B cell (primary cell): ENCODE measurements around the gene ARHGAP6. TPM values are rescaled to one million over a fixed set of nuclear protein-coding genes. Genes with fewer than 3 reads are reported as not detected.

ENCODE experiments used
- ATAC-seq: fragments of 200-7000 bp; cut with Tn5 transposase; one replicate; pipeline ENCODE4 v1.10.0; 2021; ENCODE audit warnings: low read depth, mild to moderate bottlenecking, moderate number of reproducible peaks, moderate library complexity
- CTCF ChIA-PET: fragments of 350-600 bp; sonication (Branson Sonifier 250); formaldehyde crosslinking; loops from one replicate; lab custom pipeline; 2021; ENCODE audit warnings: antibody characterized with exemption, inconsistent platforms; lab: Charles Lee
- POLR2A ChIA-PET: fragments of 350-600 bp; sonication (Branson Sonifier 250); formaldehyde crosslinking; loops from one replicate; lab custom pipeline; 2021; ENCODE audit warnings: antibody characterized with exemption; lab: Charles Lee
- DNase-seq: peaks from one replicate; pipeline ENCODE4 v3.0.0; 2013
- H2AFZ ChIP-seq: 2 replicates; pipeline ENCODE4 v1.6.1; 2012; ENCODE audit warnings: mild to moderate bottlenecking, low read depth, low read length; ENCODE audit not compliant: insufficient read depth, poor library complexity, severe bottlenecking
- H3K27ac ChIP-seq, 2 donors: 1 replicate in 1 of 2; 2 replicates in 1 of 2; pipeline ENCODE4 v1.5.1; 2012 to 2013; ENCODE audit warnings: low read length in 2 of 2, mild to moderate bottlenecking in 2 of 2, moderate library complexity in 1 of 2
- H3K27me3 ChIP-seq, 4 experiments: fragments of 200-600 bp in 1 of 4; sonication (generic) in 1 of 4; replicated peaks in 1 of 4; 1 replicate in 2 of 4; 2 replicates in 2 of 4; pipeline versions ENCODE4 v1.6.1 to v1.7.0; 2013 to 2016; ENCODE audit warnings: low read length in 3 of 4, mild to moderate bottlenecking in 2 of 4, mixed read lengths in 1 of 4, moderate library complexity in 1 of 4; ENCODE audit not compliant: insufficient read depth in 4 of 4, control insufficient read depth in 3 of 4; ENCODE audit errors: control extremely low read depth in 1 of 4
- H3K36me3 ChIP-seq, 2 experiments: replicated peaks in 1 of 2; 1 replicate in 1 of 2; 2 replicates in 1 of 2; pipeline versions ENCODE4 v1.6.1 to v1.7.1; 2013; ENCODE audit warnings: low read length in 1 of 2; ENCODE audit not compliant: insufficient read depth in 2 of 2, control insufficient read depth in 1 of 2; ENCODE audit errors: control extremely low read depth in 1 of 2, extremely low read depth in 1 of 2
- H3K4me1 ChIP-seq, 2 donors: fragments of 200-600 bp in 1 of 2; sonication (generic) in 1 of 2; 1 replicate in 1 of 2; 2 replicates in 1 of 2; pipeline versions ENCODE4 v1.5.1 to v1.6.1; 2013 to 2017; ENCODE audit warnings: low read length in 2 of 2; ENCODE audit not compliant: control insufficient read depth in 2 of 2, insufficient read depth in 2 of 2
- H3K4me2 ChIP-seq: replicated peaks from 2 replicates; pipeline ENCODE3; 2012; ENCODE audit warnings: mild to moderate bottlenecking, low read depth, low read length; ENCODE audit not compliant: poor library complexity, severe bottlenecking
- H3K4me3 ChIP-seq, 5 experiments: fragments of 200-600 bp in 1 of 5; sonication (generic) in 1 of 5; 1 replicate in 3 of 5; 2 replicates in 2 of 5; pipeline versions ENCODE4 v1.5.1 to v1.7.0; 2011 to 2016; ENCODE audit warnings: low read length in 4 of 5, mild to moderate bottlenecking in 4 of 5, low read depth in 2 of 5, control low read depth in 1 of 5, moderate library complexity in 1 of 5; ENCODE audit not compliant: insufficient read depth in 1 of 5; ENCODE audit errors: control extremely low read depth in 1 of 5, extremely low read depth in 1 of 5
- H3K79me2 ChIP-seq: fragments of 200-600 bp; sonication (generic); one replicate; pipeline ENCODE4 v1.6.0; 2016; ENCODE audit warnings: low read length; ENCODE audit not compliant: control insufficient read depth, insufficient read depth
- H3K9ac ChIP-seq: fragments of 200-600 bp; sonication (generic); 2 replicates; pipeline ENCODE4 v1.6.1; 2017; ENCODE audit warnings: mild to moderate bottlenecking, low read length, moderate library complexity
- H3K9me3 ChIP-seq, 3 donors: one replicate each; pipeline versions ENCODE4 v1.6.1 to v1.7.1; 2013; ENCODE audit warnings: low read length in 2 of 3; ENCODE audit not compliant: control insufficient read depth in 2 of 3, insufficient read depth in 1 of 3; ENCODE audit errors: control extremely low read depth in 1 of 3
- H4K20me1 ChIP-seq: 2 replicates; pipeline ENCODE4 v1.6.0; 2012; ENCODE audit warnings: mild to moderate bottlenecking, low read length; ENCODE audit not compliant: insufficient read depth, control insufficient read depth, poor library complexity, severe bottlenecking
- H3K27ac Mint-ChIP-seq: one replicate; pipeline ENCODE4 v1.8.0; 2021; ENCODE audit warnings: mixed read lengths
- H3K27me3 Mint-ChIP-seq: one replicate; pipeline ENCODE4 v1.8.0; 2021; ENCODE audit warnings: mixed read lengths
- H3K4me1 Mint-ChIP-seq: one replicate; pipeline ENCODE4 v1.8.0; 2021; ENCODE audit warnings: mixed read lengths
- H3K4me3 Mint-ChIP-seq: one replicate; pipeline ENCODE4 v1.8.0; 2021; ENCODE audit warnings: mixed read lengths
- H3K9me3 Mint-ChIP-seq: one replicate; pipeline ENCODE4 v1.8.0; 2022; ENCODE audit warnings: mixed read lengths; ENCODE audit not compliant: insufficient read depth
- EZH2 ChIP-seq: IDR thresholded peaks from 2 replicates; pipeline ENCODE4 v1.6.1; 2012; ENCODE audit warnings: borderline replicate concordance, low read depth, mild to moderate bottlenecking, moderate library complexity, low read length; ENCODE audit not compliant: insufficient read depth, poor library complexity, severe bottlenecking
- WGBS: methylation state at CpG from one replicate; pipeline ENCODE4 v1.1.5; 2013; ENCODE audit warnings: missing lambda C conversion rate; ENCODE audit not compliant: insufficient coverage; 5-methylcytosine and 5-hydroxymethylcytosine counted together
- intact Hi-C: fragments of 100-400 bp; cut with micrococcal nuclease; formaldehyde crosslinking; loops from one replicate; pipeline ENCODE4 v1.10.0; 2022
- polyA plus RNA-seq: library from polyadenylated mRNA; depleted of rRNA; stranded (reverse); fragments of >200 nt; gene quantifications from 2 replicates; pipeline ENCODE4 v1.2.3, GENCODE V29; 2012
- total RNA-seq, 2 donors: library from RNA; stranded (reverse); fragments of 120-200 nt in 1 of 2; gene quantifications; 1 replicate in 1 of 2; 2 replicates in 1 of 2; pipeline versions ENCODE4 v1.2.3 to v1.2.4, GENCODE V29; 2013 to 2022
- TF ChIP-seq, protein P1 (sequence below): fragments of 200-600 bp; IDR thresholded peaks from one replicate; pipeline ENCODE4 v1.8.0; 2022; ENCODE audit warnings: antibody characterized with exemption, mild to moderate bottlenecking

The ARHGAP6 gene
- total and polyA plus RNA-seq, 2 donors (not counting 1 experiment from before 2014, with no cell fraction given): 1.6 to 2.6 TPM

DNA sequence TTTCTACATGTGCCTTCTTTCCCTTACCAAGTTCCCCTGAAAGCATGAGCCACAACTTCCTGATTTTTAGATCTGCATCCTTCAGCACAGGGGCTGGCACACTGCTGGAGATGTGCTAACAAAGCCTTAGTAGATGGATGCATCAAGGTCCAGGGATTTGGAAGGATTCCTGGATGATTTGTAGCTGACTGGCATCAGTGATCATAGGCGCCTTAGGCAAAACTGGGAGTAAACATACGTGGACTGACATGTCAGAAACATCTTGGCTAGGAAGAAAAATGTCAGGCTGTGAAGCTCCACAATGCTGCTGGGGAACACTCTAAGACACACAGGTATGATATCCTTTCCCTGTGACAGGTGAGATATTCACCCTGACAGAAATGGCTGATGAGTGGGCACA, 216.1 kb downstream of the ARHGAP6 start:
- no peak for ATAC-seq
- no peak overlapping the region for H3K9ac ChIP-seq
- no peaks in the 10 kb centered on the region for H3K9me3 Mint-ChIP-seq
- H3K9me3 ChIP-seq: no peaks in the 10 kb centered on the region
- ChIA-PET CTCF (no interaction called here), POLR2A (no interaction called here)
- H3K79me2 ChIP-seq: no peaks in the 10 kb centered on the region
- no peak overlapping the region for H2AFZ ChIP-seq
- no peaks in the 10 kb centered on the region for H3K4me1 Mint-ChIP-seq
- H4K20me1 ChIP-seq: no peaks in the 10 kb centered on the region
- H3K27ac Mint-ChIP-seq: no peak overlapping the region
- H3K4me3 ChIP-seq: no peak overlapping the region
- H3K27me3 ChIP-seq: peaks cover 0 to 5% (median 0%) of the 10 kb centered on the region in 4 experiments
- H3K4me1 ChIP-seq: no peaks in the 10 kb centered on the region
- no peak for DNase-seq
- TF ChIP-seq, protein P1, sequence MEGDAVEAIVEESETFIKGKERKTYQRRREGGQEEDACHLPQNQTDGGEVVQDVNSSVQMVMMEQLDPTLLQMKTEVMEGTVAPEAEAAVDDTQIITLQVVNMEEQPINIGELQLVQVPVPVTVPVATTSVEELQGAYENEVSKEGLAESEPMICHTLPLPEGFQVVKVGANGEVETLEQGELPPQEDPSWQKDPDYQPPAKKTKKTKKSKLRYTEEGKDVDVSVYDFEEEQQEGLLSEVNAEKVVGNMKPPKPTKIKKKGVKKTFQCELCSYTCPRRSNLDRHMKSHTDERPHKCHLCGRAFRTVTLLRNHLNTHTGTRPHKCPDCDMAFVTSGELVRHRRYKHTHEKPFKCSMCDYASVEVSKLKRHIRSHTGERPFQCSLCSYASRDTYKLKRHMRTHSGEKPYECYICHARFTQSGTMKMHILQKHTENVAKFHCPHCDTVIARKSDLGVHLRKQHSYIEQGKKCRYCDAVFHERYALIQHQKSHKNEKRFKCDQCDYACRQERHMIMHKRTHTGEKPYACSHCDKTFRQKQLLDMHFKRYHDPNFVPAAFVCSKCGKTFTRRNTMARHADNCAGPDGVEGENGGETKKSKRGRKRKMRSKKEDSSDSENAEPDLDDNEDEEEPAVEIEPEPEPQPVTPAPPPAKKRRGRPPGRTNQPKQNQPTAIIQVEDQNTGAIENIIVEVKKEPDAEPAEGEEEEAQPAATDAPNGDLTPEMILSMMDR: no peak
- no peak for TF ChIP-seq EZH2
- H3K4me2 ChIP-seq: no peak overlapping the region
- intact Hi-C loops: no loop called here
- no peak overlapping the region for H3K27ac ChIP-seq
- H3K4me3 Mint-ChIP-seq: no peak overlapping the region
- 100% methylated on average over 1 of the region's 2 CpGs for WGBS
- H3K27me3 Mint-ChIP-seq: peaks cover 11% of the 10 kb centered on the region
- no peaks in the 10 kb centered on the region for H3K36me3 ChIP-seq

DNA sequence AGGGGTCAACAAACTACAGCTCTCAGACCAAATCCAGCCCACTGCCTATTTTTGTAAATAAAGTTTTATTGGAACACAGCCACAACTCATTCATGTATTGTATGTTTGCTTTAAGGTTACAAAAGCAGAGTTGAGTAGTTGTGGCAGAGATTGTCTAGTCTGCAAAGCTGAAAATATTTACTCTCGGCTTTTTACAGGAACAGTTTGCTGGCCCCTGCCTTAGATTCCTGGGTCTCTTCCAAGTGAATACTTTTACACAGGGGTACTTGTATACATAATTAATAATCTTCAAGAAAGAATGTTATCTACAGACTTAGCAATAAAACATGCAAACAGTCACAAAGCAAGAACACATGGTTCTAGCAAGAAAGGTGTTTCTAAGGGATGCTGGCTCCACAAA, 218.3 kb downstream of the ARHGAP6 start:
- Histone ChIP-seq H3K79me2 (no peaks in the 10 kb centered on the region), H3K4me3 (no peak overlapping the region), H3K4me1 (no peaks in the 10 kb centered on the region), H2AFZ (no peak overlapping the region), H3K9me3 (no peaks in the 10 kb centered on the region), H3K9ac (no peak overlapping the region), H3K27ac (no peak overlapping the region), H3K36me3 (no peaks in the 10 kb centered on the region), H3K4me2 (no peak overlapping the region), H4K20me1 (no peaks in the 10 kb centered on the region), H3K27me3 (peaks cover 0 to 5% (median 0%) of the 10 kb centered on the region in 4 experiments)
- Mint-ChIP-seq H3K27me3 (peaks cover 11% of the 10 kb centered on the region), H3K4me3 (no peak overlapping the region), H3K9me3 (no peaks in the 10 kb centered on the region), H3K27ac (no peak overlapping the region), H3K4me1 (no peaks in the 10 kb centered on the region)
- DNase-seq (no peak), ATAC-seq (no peak)
- intact Hi-C loops: no loop called here
- TF ChIP-seq, protein P1: no peak
- TF ChIP-seq EZH2: no peak
- no CpG with 5 or more reads among the region's 1 CpG for WGBS
- ChIA-PET POLR2A (no interaction called here), CTCF (no interaction called here)
